Fibroblast of lung (primary cell): ENCODE results near the gene CCAR1. TPM values are rescaled to one million over a fixed set of nuclear protein-coding genes. Genes with fewer than 3 reads are reported as not detected.
"Not testable (repeated sequence)": the region's sequence is repeated elsewhere in the genome, so short reads cannot be mapped to it uniquely, and the experiment has no call there.

Source experiments
- DNase-seq, 2 donors: peaks; one replicate each; pipeline versions ENCODE4 v3.0.0 to v3.0.0-alpha.2; 2010; ENCODE audit warnings: low read depth in 2 of 2
- H2AFZ ChIP-seq: 2 replicates; pipeline ENCODE4 v1.5.1; 2012; ENCODE audit warnings: low read length, control low read depth, inconsistent platforms
- H3K27ac ChIP-seq: 2 replicates; pipeline ENCODE4 v1.5.1; 2011; ENCODE audit warnings: low read length, control low read depth; ENCODE audit not compliant: insufficient read depth
- H3K27me3 ChIP-seq: 2 replicates; pipeline ENCODE4 v1.5.1; 2011; ENCODE audit warnings: mild to moderate bottlenecking, low read length; ENCODE audit not compliant: control insufficient read depth, insufficient read depth
- H3K36me3 ChIP-seq: 2 replicates; pipeline ENCODE4 v1.5.1; 2011; ENCODE audit warnings: low read length; ENCODE audit not compliant: control insufficient read depth, insufficient read depth
- H3K4me1 ChIP-seq: 2 replicates; pipeline ENCODE4 v1.5.1; 2011; ENCODE audit warnings: low read length; ENCODE audit not compliant: control insufficient read depth, insufficient read depth; ENCODE audit errors: extremely low read depth
- H3K4me2 ChIP-seq: 2 replicates; pipeline ENCODE4 v1.5.1; 2011; ENCODE audit warnings: low read length, control low read depth; ENCODE audit not compliant: insufficient read depth; ENCODE audit errors: extremely low read depth
- H3K4me3 ChIP-seq, 4 experiments: fragments of 200-600 bp in 1 of 4; sonication (generic) in 1 of 4; replicated peaks in 1 of 4; 2 replicates each; pipeline ENCODE4 v1.5.1; 2011 to 2016; ENCODE audit warnings: low read length in 4 of 4, low read depth in 3 of 4, mild to moderate bottlenecking in 3 of 4, control low read depth in 2 of 4, inconsistent platforms in 1 of 4, mixed read lengths in 1 of 4; ENCODE audit not compliant: insufficient read depth in 1 of 4; ENCODE audit errors: control extremely low read depth in 1 of 4
- H3K79me2 ChIP-seq: 2 replicates; pipeline ENCODE4 v1.5.1; 2012; ENCODE audit warnings: mild to moderate bottlenecking, low read length, inconsistent platforms; ENCODE audit not compliant: control insufficient read depth, insufficient read depth
- H3K9ac ChIP-seq: 2 replicates; pipeline ENCODE4 v1.5.1; 2011; ENCODE audit warnings: mild to moderate bottlenecking, low read length, control low read depth; ENCODE audit not compliant: insufficient read depth
- H3K9me3 ChIP-seq: 2 replicates; pipeline ENCODE4 v1.5.1; 2012; ENCODE audit warnings: low read depth, low read length; ENCODE audit not compliant: control insufficient read depth, insufficient read depth
- H4K20me1 ChIP-seq: 2 replicates; pipeline ENCODE4 v1.5.1; 2011; ENCODE audit warnings: low read length; ENCODE audit not compliant: control insufficient read depth, insufficient read depth; ENCODE audit errors: extremely low read depth
- EZH2 ChIP-seq: IDR thresholded peaks from 2 replicates; pipeline ENCODE4 v1.5.1; 2012; ENCODE audit warnings: low read length, control low read depth, mild to moderate bottlenecking; ENCODE audit errors: missing control alignments
- polyA plus RNA-seq, 2 donors: library from polyadenylated mRNA; depleted of rRNA in 1 of 2; stranded (reverse) in 1 of 2; unstranded in 1 of 2; fragments of >200 nt; gene quantifications; 2 replicates each; pipeline ENCODE4 v1.2.1, GENCODE V29; 2011 to 2012; ENCODE audit warnings: missing spikeins in 1 of 2
- total RNA-seq: library from RNA; depleted of rRNA; stranded (reverse); fragments of >200 nt; gene quantifications from 2 replicates; pipeline ENCODE4 v1.2.1, GENCODE V29; 2014
- TF ChIP-seq, protein P1 (sequence below), 2 donors: IDR thresholded peaks in 1 of 2; conservative IDR thresholded peaks in 1 of 2; 1 replicate in 1 of 2; 2 replicates in 1 of 2; pipeline ENCODE4 v1.5.1; 2011 to 2012; ENCODE audit warnings: low read length in 2 of 2, control low read depth in 1 of 2, inconsistent platforms in 1 of 2, low read depth in 1 of 2, mild to moderate bottlenecking in 1 of 2

CCAR1 gene
- total and polyA plus RNA-seq, 2 donors (not counting 1 experiment from before 2014, with no cell fraction given), result 24.9 to 54.9 TPM

DNA sequence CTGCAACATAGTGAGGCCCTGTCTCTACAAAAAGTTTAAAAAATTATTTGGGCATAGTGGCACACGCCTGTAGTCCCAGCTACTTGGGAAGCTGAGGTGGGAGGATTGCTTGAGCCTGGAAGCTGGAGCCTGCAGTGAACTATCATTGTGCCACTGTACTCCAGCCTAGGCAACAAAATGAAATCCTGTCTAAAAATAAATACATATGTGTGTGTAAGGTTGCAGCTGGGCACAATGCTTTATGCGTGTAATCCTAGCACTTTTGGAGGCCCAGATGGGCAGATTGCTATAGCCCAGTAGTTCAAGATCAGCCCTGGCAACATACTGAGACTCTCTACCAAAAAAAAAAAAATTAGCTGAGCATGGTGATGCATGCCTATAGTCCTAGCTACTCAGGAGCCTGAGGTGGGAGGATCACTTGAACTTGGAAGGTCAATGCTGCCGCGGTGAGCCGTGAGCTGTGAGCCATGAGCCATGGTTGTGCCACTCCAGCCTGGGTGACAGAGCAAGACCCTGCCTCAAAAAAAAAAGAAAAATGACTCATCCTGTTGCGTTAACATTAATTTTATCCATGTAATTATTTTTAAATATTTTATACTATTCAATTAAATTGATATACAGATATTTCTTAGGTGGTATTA, 38.3 kb downstream of the CCAR1 start:
- H3K36me3 ChIP-seq, result peaks cover 13% of the 10 kb centered on the region
- H3K9me3 ChIP-seq, result no peaks in the 10 kb centered on the region
- H3K9ac ChIP-seq, result no peak overlapping the region
- no peaks in the 10 kb centered on the region for H3K79me2 ChIP-seq
- H3K27ac ChIP-seq, result no peak overlapping the region
- H3K27me3 ChIP-seq, result no peaks in the 10 kb centered on the region
- TF ChIP-seq EZH2, result no peak
- TF ChIP-seq, protein P1, sequence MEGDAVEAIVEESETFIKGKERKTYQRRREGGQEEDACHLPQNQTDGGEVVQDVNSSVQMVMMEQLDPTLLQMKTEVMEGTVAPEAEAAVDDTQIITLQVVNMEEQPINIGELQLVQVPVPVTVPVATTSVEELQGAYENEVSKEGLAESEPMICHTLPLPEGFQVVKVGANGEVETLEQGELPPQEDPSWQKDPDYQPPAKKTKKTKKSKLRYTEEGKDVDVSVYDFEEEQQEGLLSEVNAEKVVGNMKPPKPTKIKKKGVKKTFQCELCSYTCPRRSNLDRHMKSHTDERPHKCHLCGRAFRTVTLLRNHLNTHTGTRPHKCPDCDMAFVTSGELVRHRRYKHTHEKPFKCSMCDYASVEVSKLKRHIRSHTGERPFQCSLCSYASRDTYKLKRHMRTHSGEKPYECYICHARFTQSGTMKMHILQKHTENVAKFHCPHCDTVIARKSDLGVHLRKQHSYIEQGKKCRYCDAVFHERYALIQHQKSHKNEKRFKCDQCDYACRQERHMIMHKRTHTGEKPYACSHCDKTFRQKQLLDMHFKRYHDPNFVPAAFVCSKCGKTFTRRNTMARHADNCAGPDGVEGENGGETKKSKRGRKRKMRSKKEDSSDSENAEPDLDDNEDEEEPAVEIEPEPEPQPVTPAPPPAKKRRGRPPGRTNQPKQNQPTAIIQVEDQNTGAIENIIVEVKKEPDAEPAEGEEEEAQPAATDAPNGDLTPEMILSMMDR (conservative IDR thresholded peaks at IDR 0.05 in 1 of 2, IDR thresholded peaks at IDR 0.05 in 1 of 2; ENCODE audit: low read depth in 1 of 2, low read length in 2 of 2), result no peak
- DNase-seq, result no peak
- no peak overlapping the region for H3K4me2 ChIP-seq
- H2AFZ ChIP-seq, result no peak overlapping the region
- H4K20me1 ChIP-seq, result no peaks in the 10 kb centered on the region
- H3K4me1 ChIP-seq, result no peaks in the 10 kb centered on the region
- no peak overlapping the region for H3K4me3 ChIP-seq

DNA sequence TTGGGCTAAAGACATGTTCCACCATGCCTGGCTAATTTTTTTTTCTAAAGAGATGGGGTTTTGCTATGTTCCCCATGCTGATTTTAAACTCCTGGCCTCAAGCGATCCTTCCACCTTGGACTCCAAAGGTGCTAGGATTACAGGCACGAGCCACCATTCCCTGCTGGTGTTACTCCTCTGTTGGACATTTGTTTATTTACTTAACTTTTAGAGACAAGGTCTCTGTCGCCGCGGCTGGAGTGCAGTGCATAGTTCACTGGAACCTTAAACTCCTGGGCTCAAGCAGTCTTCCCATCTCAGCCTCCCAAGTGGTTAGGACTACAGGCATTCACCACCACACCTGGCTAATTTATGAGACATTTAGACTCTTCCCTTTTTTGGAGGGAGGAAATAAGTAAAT, 38.9 kb downstream of the CCAR1 start:
- H3K9me3 ChIP-seq, result no peaks in the 10 kb centered on the region
- no peak overlapping the region for H3K27ac ChIP-seq
- no peak overlapping the region for H3K9ac ChIP-seq
- no peaks in the 10 kb centered on the region for H3K4me1 ChIP-seq
- H3K4me2 ChIP-seq, result no peak overlapping the region
- no peaks in the 10 kb centered on the region for H3K79me2 ChIP-seq
- TF ChIP-seq EZH2, result no peak
- TF ChIP-seq, protein P1 (conservative IDR thresholded peaks at IDR 0.05 in 1 of 2, IDR thresholded peaks at IDR 0.05 in 1 of 2; ENCODE audit: low read depth in 1 of 2, low read length in 2 of 2), result no peak
- peaks cover 12% of the 10 kb centered on the region for H3K36me3 ChIP-seq
- no peaks in the 10 kb centered on the region for H4K20me1 ChIP-seq
- H3K4me3 ChIP-seq, result no peak overlapping the region
- H3K27me3 ChIP-seq, result no peaks in the 10 kb centered on the region
- no peak for DNase-seq
- H2AFZ ChIP-seq, result no peak overlapping the region

DNA sequence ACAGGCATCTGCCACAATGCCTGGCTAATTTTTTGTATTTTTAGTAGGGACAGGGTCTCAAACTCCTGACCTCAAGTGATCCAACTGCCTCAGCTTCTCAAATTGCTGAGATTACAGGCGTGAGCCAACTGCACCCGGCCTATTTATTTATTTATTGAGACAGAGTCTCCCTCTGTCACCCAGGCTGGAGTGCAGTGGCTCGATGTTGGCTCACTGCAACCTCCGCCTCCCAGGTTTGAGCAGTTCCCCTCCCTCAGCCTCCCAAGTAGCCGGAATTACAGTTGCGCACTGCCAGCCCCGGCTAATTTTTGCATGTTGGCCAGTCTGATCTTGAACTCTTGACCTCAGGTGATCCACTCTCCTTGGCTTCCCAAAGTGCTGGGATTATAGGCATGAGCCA, 46.4 kb downstream of the CCAR1 start:
- not testable (repeated sequence) for DNase-seq, H3K9me3 ChIP-seq, H3K79me2 ChIP-seq, H4K20me1 ChIP-seq, H2AFZ ChIP-seq, H3K4me1 ChIP-seq, H3K27ac ChIP-seq, H3K4me2 ChIP-seq, H3K27me3 ChIP-seq, H3K4me3 ChIP-seq, H3K36me3 ChIP-seq, H3K9ac ChIP-seq
